Skin epidermis (tissue), 12 donors: ENCODE measurements around the gene GLCE.
"Not testable (repeated sequence)": the region's sequence is repeated elsewhere in the genome, so short reads cannot be mapped to it uniquely, and the experiment has no call there.

ENCODE experiments used
- H3K27ac ChIP-seq, 21 experiments: fragments of 200-600 bp; sonication (generic) in 11 of 21; one replicate each; pipeline ENCODE4 v1.5.0; 2020; ENCODE audit warnings: mild to moderate bottlenecking in 3 of 21, inconsistent platforms in 2 of 21, moderate library complexity in 2 of 21
- H3K4me3 ChIP-seq, 7 experiments: fragments of 200-600 bp; sonication (generic) in 2 of 7; one replicate each; pipeline ENCODE4 v1.5.0; 2020; ENCODE audit warnings: inconsistent platforms in 2 of 7, mild to moderate bottlenecking in 2 of 7, moderate library complexity in 1 of 7

Gene GLCE

DNA sequence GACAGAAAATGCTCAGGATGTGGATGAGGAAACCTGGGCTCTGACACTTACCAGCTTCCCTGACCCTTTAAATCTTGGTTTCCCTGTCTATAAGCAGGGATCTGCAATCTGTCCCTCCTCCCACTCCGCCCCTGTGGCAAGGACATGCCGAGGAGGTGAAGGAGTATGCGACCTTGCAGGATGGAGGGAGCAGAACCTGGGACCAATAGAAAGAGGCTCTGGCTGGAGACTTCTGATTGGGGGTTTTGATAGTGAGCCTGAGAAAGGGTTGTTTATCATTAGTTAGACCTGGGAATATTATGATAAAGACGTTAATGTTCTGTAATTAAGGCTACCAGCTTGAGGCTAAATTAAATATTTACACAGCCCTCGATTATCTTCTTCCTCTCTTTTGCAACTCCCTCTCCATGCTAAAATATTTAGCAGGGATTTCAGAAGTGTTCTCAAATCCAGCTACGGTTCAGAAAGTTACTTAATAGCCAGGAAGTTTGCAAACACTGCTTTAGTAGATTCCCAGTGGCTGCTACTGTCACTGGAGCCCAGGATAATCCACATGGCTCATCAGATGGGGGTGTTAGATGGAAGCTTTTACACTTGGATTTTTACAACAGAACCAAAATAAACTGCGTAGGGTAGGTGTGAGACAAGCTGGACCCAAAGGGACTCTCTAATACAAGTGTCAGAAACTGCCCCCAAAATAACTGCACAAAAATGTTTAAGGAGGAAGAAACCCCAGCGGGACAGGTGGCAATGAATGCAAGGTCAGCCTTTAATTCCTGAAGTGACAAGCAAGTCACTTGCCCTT lies 129.1 kb downstream of the GLCE start:
- Histone ChIP-seq H3K27ac (peak overlapping the region in 1 of 21 experiments; percentile 47), H3K4me3 (no peak overlapping the region)

DNA sequence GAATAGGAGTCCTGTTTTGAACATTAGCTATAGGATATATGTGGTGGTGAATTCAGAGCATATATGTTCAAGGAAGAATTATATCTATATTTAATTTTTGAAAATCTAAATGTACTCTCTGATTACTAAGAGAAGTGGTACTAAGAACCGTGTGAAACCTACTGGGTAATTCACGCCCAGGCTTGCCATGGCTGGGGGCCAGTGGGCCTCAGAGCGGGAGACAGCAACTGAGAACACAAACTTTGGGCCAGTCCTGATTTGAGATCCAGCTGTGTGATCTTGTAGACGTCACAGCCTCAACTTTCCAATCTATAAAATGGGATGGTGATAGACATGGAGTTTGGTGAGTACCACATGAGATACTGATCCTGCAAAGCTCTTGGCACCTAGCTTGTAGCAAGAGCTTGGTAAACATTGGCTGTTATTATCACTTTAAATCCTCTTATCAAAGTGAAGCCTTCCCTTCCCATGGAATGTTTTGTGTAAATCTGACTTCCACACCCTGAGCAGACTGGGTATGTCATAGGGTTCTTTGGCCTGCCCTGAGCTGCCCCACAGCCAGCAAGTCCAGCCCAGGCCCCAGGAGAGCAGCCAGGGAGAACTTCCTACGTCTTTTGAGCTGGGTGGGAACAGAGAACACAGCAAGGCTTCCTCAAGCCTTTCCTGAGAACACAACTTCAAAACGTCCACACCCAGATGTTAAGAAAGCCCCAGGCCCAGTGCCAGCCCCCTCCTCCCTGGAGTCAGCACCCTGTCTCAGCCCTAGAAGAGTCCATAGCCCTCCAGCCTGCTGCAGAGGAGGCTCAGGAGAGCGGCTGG lies 130.1 kb downstream of the GLCE start:
- Histone ChIP-seq H3K4me3 (no peak overlapping the region), H3K27ac (no peak overlapping the region)

DNA sequence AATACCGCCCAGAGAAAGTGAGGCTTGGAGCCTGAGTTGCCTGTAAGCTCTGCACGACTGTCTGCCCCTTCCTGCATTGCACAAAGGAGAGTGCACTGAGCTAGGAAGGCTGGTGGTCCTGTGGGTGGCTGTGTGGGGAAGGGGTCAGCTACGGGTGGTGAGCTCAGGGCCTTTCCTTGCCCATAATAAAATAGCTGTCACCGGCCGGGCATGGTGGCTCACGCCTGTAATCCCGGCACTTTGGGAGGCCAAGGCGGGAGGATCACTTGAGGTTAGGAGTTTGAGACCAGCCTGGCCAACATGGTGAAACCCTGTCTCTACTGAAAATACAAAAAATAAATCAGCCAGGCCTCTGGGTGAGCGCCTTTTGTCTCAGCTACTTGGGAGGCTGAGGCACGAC lies 131.2 kb downstream of the GLCE start:
- H3K27ac ChIP-seq, H3K4me3 ChIP-seq: not testable (repeated sequence)

DNA sequence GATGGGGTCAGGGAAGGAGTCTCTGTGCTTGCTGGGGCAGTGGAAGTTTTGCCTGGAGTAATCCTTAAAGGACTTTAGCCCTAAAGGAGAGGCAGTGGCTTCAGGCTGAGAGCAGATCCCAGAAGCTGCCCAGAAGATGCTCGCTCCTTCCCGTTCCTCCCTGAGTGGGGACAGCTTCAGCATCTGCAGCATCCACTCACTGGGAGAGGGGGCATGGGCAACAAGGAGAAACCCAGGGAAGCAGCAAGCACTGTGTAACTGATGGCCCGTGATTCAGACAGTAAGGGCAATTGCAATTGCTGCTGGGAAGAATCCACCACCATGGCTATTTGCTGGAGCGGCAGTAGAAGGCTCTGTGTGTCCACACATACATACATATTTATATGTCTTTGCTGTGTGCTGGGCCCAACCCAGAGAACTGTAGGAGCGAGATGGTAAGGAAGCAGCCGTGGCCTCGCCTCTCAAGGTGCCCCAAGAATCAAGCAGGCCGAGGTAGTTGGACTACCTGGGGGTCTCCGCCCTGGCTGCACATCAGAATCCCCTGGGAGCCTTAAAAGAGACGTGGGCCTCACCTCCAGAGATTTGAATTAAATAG lies 132.5 kb downstream of the GLCE start:
- no peak overlapping the region for H3K4me3 ChIP-seq
- no peak overlapping the region for H3K27ac ChIP-seq

DNA sequence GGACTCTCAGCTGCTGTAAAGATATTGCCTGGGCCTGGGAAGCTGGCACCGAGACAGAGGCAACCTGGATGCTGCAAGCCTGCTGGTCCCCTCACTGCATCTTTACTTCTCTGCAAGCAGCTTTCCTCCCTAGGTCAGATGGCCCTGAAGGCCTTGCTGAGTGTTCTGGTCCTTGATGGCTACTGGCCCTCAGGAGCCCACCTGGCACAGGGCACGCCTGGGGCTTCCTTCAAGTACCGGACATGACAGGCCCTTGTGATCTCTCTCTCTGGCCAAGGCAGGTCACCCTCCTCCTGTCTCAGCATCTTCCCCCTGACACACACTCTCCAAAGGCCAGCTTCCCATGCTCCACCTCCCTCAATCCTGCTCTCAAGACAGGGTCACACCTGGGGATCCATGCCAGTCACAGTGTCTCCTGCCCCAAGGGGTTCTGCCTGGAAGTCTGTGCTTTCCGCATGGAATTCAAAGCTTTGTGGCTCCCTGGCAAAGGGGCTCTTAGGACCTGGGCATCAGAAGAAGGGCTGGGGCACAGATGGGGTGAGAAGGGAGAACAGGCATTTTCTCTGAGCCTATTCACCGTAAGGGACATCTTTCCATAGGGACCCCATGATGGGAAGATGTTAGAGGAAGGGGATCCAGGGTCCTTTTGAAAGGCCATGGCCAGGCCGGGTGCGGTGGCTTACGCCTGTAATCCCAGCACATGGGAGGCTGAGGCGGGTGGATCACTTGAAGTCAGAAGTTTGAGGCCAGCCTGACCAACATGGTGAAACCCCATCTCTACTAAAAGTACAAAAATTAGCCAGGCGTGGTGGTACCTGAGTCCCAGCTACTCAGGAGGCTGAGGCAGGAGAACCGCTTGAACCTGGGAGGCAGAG lies 133.5 kb downstream of the GLCE start:
- no peak overlapping the region for H3K27ac ChIP-seq
- H3K4me3 ChIP-seq, result no peak overlapping the region

DNA sequence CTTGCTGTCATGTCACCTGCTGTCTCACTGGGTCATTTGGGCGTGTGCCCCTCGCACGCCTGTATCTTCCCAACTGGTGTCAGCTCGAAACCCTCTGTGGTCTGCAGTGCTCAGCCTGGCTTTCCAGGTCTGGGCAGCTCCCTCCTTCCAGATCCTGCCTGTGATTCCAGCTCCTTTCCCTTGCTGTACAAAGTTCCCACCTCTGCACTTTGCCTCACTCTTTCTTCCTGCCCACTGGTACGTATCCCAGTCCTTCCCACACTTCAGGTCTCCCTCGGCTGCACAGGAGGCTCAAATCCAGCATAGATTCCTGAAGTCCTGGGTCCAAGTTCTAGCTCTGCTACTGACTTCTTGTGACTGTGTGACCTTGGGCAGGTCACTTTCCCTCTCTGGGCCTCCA lies 136.2 kb downstream of the GLCE start:
- no peak overlapping the region for H3K4me3 ChIP-seq
- H3K27ac ChIP-seq, result no peak overlapping the region

DNA sequence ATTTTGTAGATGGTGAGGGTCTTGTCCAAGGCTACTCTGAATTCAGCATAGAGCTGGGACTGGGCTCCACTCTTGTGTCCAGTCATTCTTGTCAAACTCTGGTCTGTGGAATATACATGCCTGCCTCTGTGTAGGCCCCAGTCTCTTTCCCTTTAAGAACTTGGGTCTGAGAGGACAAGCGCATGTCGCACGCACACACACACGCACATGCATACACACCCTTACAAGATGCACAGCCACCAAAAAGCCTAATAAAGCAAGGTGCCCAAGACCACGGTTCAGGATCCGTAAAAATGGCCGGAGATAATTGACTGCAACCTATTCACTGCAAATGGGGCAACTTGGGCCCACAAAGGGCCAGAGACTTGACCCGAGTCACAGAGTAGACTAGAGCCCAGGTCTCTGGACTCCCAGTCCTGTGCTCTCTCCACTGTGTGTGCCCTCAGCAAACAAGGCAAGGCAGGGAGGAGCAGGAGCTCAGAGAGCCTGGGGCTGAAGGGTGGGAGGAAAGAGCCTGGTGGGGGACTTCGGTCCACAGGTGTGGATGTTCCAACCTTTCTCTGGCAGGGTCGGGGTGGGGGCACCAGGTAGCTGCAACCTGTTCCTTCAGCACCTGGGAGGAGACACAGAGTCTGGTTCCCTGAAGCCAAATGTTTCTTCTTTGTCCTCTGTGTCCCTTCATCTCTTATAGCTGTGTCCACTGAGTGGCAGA lies 137.4 kb downstream of the GLCE start:
- Histone ChIP-seq H3K27ac (no peak overlapping the region), H3K4me3 (no peak overlapping the region)

DNA sequence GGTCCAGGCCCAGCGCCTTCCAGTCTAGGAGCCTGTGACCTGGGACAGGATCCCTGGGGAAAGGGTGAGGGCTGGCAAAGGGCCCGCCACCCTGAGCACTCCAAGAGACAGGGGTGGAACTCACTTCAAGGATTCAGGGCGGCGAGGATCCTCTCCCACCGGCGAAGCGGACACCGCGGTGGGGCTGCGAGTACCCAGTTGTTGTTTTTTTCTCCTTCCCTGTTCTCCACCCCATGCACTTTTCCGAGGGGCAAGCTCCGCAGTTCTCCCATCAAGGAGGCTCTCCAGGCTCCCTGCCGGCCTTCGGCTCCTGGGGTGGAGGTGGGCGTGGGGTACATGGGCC lies 137.9 kb downstream of the GLCE start:
- no peak overlapping the region for H3K27ac ChIP-seq
- H3K4me3 ChIP-seq, result peak overlapping the region in 3 of 7 experiments; percentile 48 to 54 (median 49)

DNA sequence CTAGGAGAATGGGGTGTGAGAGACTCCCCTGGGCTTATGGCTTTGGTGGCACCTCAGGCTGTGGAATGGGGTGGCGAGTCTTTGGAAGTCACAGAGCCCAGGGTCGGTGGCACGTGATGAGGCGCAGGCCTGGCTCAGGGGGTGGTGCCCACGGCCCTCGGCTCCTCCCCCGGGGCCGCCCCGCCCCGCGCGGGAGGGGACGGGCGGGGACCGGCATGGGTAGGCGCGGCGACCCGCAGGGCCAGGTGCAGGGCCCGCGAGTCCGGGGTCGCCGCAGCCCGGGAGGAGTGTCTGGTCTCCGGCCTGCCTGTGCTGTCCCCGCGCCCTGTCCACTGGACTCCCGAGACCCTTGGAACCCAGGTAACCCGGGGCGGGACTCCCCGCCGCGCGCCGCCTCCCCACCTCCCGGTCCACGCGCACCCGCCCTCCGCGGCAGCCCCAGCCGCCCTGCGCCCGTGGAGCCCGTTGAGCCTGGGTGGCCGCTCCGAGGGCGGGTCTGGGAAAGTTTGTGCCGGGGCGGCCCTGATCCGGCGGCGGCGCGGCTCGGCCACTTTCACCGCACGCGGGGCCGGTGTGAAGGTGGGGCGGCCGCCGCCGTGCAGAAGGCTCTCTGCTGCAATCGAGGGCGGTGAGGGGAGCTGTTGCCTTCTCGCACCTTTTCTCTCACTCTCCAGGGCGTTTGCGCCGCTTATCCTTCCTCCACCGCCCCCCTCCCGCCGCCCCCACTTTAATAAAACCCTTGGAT lies 138.4 kb downstream of the GLCE start, which contains the start of gene PAQR5:
PAQR5 (plus strand) TSS at position 216 of the 745 bp plus-strand sequence. CDS start 61,169 bp downstream, outside the sequence.
- Histone ChIP-seq H3K27ac (peak within 1 kb of the TSS in 4 of 21 experiments; percentile 1 to 37 (median 22)), H3K4me3 (peak within 1 kb of the TSS; percentile 33 to 54 (median 48))

DNA sequence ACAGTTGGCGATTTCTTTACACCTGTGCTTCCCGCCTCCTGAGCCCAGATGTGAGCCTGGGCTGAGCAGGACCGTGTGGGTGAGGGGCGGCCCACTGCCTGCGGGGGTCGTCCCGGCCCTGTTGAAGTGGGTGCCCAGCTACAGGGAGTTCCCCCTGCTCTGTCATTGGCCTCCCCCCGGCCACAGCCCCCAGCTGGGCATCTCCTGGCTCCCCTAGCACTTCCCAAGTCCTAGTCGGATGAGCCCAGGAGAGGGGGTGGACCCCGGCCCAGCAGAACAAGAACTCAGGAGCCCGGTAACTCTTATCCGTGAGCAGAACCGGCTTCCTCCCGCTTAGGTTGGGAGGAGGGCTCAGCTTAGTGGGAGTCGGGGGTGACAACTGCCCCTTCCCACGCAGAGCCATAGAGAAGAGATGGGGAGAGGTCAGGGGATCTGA lies 139.0 kb downstream of the GLCE start:
- H3K4me3 ChIP-seq, result peak overlapping the region in 6 of 7 experiments; percentile 35 to 54 (median 48)
- H3K27ac ChIP-seq, result peak overlapping the region in 2 of 21 experiments; percentile 16 to 37

DNA sequence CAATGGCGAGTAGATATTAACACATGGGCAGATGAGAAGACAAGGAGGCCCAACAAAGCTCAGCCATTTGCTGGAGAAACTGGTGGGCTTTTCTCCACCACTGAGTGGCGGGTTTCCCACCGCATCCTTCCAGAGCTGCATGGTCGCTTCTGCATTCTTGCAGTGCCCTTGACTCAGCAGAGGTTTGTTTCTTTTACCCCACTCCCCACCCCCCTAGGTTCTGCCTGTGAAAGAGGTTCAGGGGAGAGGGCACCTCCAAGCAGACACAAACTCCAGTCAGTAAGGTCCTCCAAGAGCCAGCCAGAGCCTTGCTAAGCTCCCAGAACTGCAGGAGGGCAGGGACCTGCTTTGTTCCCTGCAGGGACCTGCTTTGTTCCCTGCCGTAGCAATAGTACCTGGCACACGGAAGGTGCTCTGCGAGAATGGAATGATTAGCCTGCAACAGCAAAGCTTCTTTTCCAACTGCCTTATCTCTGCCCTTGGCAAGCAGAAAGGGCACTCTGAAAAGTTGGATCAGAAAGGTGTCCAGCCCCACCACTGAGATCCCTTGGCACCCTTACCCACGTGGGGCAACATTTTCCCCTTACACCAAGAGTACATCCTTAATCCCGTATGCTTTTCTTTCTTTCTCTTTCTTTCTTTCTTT lies 139.6 kb downstream of the GLCE start:
- H3K4me3 ChIP-seq, result no peak overlapping the region
- no peak overlapping the region for H3K27ac ChIP-seq

DNA sequence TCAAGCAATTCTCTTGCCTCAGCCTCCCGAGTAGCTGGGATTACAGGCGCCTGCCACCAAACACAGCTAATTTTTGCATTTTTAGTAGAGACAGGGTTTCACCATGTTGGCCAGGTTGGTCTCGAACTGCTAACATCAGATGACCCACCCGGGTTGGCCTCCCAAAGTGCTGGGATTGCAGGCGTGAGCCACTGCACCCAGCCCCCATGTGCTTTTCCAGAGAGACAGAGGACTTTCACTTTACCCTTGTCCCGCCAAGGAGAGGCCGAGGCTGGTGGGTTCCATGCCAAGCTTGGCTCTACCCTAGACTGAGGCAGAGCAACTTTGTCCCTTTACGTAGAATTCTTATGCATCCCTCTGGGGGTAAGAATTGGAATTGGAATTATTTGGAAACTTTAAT lies 140.7 kb downstream of the GLCE start:
- not testable (repeated sequence) for H3K4me3 ChIP-seq, H3K27ac ChIP-seq

DNA sequence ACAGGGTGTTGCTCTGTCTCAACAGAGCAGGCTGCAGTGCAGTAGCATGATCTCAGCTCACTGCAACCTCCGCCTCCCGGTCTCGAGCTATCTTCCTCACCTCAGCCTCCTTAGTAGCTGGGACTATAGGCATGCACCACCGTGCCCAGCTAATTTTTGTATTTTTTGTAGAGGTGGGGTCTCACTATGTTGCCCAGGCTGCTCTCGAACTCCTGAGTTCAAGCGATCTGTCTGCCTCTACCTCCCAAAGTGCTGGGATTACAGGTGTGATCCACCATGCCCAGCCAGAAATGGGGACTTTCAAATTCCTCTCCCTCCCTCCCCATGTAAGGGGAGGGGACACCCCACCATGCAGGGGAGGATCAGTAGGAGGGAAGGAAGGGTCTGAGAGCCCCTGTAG lies 141.7 kb downstream of the GLCE start:
- peak overlapping the region in 1 of 21 experiments; percentile 1 for H3K27ac ChIP-seq

DNA sequence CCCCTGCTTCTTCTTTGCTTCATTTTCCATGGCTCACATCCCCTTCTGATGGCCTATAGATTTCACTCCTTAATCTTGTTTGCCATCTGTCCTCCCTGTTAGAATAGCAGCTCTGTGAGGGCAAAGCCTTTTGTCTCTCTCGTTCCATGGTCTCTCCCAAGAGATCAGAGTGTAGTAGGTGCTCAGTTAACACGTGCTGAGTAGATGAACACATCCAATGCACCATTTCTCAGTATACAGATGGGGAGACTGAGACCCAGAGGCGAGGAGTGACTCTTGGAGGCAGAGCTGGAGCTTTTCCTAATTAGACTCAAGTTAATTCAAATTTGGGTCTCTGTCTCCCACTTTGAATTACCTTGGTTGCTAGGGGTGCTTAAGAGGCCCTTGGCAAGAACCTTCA lies 142.5 kb downstream of the GLCE start:
- no peak overlapping the region for H3K4me3 ChIP-seq
- no peak overlapping the region for H3K27ac ChIP-seq

More for the DNA sequence above, 141.7 kb downstream of the GLCE start:
- not testable (repeated sequence) for H3K4me3 ChIP-seq

DNA sequence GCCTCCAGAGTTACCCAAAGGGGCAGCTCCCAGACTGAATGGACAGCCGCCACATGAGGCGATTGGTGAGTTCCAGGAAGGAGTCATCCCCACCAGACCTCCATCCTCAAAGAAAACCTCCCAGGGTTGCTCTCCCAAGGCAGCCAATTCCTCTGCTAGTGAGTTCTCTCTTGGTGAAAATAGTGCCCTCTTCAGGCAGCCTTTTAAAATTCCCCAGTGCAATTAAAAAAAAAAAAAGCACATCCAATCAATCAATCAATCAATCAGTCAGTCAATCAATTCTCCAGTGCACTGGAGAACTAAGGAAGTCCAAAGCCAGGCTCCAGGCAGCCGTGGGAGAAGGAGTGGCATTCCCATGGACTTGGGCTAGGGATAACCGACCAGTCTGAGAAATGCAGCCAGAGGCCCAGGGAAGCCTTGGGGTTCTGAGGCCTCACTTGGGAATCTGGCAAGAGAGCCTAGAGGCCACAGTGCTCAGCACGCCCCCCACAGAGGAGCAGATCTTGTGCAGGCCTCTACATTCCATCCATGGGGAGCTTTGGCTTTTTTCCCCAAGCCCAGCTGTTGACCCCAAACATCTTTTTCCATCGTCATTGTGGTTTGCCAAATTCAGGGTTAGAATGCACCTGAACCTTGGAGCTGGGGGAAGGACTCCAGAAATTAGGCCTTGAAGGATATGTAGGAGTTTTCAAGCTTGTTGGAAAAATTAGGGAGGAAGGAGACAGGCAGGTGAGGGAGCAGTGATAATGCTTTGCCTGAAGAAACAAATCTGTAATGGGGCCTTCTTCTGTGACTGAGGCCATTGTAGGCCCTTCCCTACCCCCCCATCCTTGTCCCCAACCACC lies 143.1 kb downstream of the GLCE start:
- Histone ChIP-seq H3K4me3 (no peak overlapping the region), H3K27ac (peak overlapping the region in 4 of 21 experiments; percentile 0 to 57 (median 37))

DNA sequence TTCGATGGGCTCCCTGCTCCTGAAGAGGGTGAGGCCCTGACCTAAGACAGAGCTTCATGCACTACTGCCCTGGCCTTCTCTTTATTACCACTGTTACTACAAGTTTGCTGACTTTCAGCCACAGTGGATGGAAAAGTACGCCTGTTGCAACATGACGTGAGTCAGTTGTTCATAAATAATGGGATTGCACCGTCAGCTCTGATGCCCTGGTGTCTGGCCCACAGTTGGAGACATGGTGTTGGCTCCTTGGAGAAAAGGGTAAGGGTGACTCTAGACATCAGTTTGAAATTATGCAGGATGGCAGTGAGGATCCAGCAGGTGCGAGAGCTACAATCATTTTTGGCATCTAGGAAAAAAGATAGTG lies 143.7 kb downstream of the GLCE start:
- peak overlapping the region in 4 of 21 experiments; percentile 0 to 57 (median 37) for H3K27ac ChIP-seq

More for the DNA sequence above, 143.7 kb downstream of the GLCE start:
- H3K4me3 ChIP-seq, result no peak overlapping the region
